GM12891 (cell line): ENCODE measurements around the gene CDC42EP3.

Experiments
- PAX5 ChIP-seq: IDR thresholded peaks from 2 replicates; pipeline ENCODE4 v1.6.1; 2011; ENCODE audit warnings: low read length, moderate library complexity, mild to moderate bottlenecking; ENCODE audit not compliant: insufficient read depth, severe bottlenecking
- POLR2A ChIP-seq: IDR thresholded peaks from 2 replicates; pipeline ENCODE4 v1.6.1; 2011; ENCODE audit warnings: low read depth, low read length, control low read depth
- POLR2AphosphoS5 ChIP-seq: IDR thresholded peaks from 2 replicates; pipeline ENCODE4 v1.6.1; 2011; ENCODE audit warnings: low read depth, low read length, control low read depth
- POU2F2 ChIP-seq: IDR thresholded peaks from 2 replicates; pipeline ENCODE4 v1.6.1; 2011; ENCODE audit warnings: low read depth, mild to moderate bottlenecking, control low read depth, low read length, moderate library complexity
- SPI1 ChIP-seq: IDR thresholded peaks from 2 replicates; pipeline ENCODE4 v1.6.1; 2011; ENCODE audit warnings: low read depth, low read length, control low read depth
- TAF1 ChIP-seq: IDR thresholded peaks from 2 replicates; pipeline ENCODE4 v1.6.1; 2011; ENCODE audit warnings: low read depth, low read length, control low read depth

GRCh38 chr2:37634914-37635503, 36.4 kb downstream of the CDC42EP3 start:
- TF ChIP-seq TAF1 (no peak; the same call in 1 of the 2 replicates), POLR2A (peak; percentile 89), POLR2AphosphoS5 (peak; percentile 84), SPI1 (no peak), POU2F2 (no peak; the same call in 1 of the 2 replicates), PAX5 (no peak)
